ENCODE results near the gene SAMD5.

GRCh38 chr6:147467428-147467827 lies 41.1 kb upstream of the SAMD5 start:
- TF ChIP-seq SMAD3 (CRISPR knock-in tag; conservative IDR thresholded peaks at IDR 0.05): peak; percentile 87
- TF ChIP-seq POLR2A (conservative IDR thresholded peaks at IDR 0.05): no peak
- TF ChIP-seq MAFG (tag; conservative IDR thresholded peaks at IDR 0.05): no peak
- TF ChIP-seq ZNF384 (IDR thresholded peaks at IDR 0.05; ENCODE audit: low read depth, low read length): no peak
- TF ChIP-seq JUNB (CRISPR knock-in tag; conservative IDR thresholded peaks at IDR 0.05): no peak
- TF ChIP-seq ILF3 (IDR thresholded peaks at IDR 0.05; ENCODE audit: borderline replicate concordance): no peak
- no peak for TF ChIP-seq ZNF655 (CRISPR knock-in tag; IDR thresholded peaks at IDR 0.05)
- no peak for TF ChIP-seq TCF7 (IDR thresholded peaks at IDR 0.05; ENCODE audit: borderline replicate concordance)
- TF ChIP-seq RAD21 (CRISPR knock-in tag; conservative IDR thresholded peaks at IDR 0.05 in 1 of 2, IDR thresholded peaks at IDR 0.05 in 1 of 2): no peak
- TF ChIP-seq FOS (IDR thresholded peaks at IDR 0.05; ENCODE audit: extremely low read depth, insufficient read length): no peak
- TF ChIP-seq FOXJ2 (tag; IDR thresholded peaks at IDR 0.05): no peak

Data from K562 (cell line).